ENCODE measurements around the gene EIF2S2.

EIF2S2 gene

GRCh38 chr20:34061695-34062094 lies 50.3 kb downstream of the EIF2S2 start:
- no peak for DNase-seq

GRCh38 chr20:34060970-34061369 lies 51.1 kb downstream of the EIF2S2 start:
- DNase-seq = no peak

GRCh38 chr20:34058831-34059230 lies 53.2 kb downstream of the EIF2S2 start:
- no peak for DNase-seq

- DNase-seq = no peak
Measured at GRCh38 chr20:34055290-34055689, 56.8 kb downstream of the EIF2S2 start.

- DNase-seq = no peak
Measured at GRCh38 chr20:34052414-34052813, 59.6 kb downstream of the EIF2S2 start.

GRCh38 chr20:34049897-34050695 lies 61.9 kb downstream of the EIF2S2 start:
- no peak for DNase-seq

- no peak for DNase-seq
Measured at GRCh38 chr20:34049389-34049788, 62.7 kb downstream of the EIF2S2 start.

GRCh38 chr20:34047917-34048316 lies 64.1 kb downstream of the EIF2S2 start:
- no peak for DNase-seq

- DNase-seq = no peak
Measured at GRCh38 chr20:34047010-34047687, 64.9 kb downstream of the EIF2S2 start.

- no peak for DNase-seq
Measured at GRCh38 chr20:34045930-34046725, 65.9 kb downstream of the EIF2S2 start.

GRCh38 chr20:34045294-34045693 lies 66.7 kb downstream of the EIF2S2 start:
- DNase-seq = no peak

- DNase-seq = no peak
Measured at GRCh38 chr20:34043025-34043424, 69.0 kb downstream of the EIF2S2 start.

GRCh38 chr20:34042262-34042661 lies 69.8 kb downstream of the EIF2S2 start:
- no peak for DNase-seq

- no peak for DNase-seq
Measured at GRCh38 chr20:34041226-34041625, 70.8 kb downstream of the EIF2S2 start.

GRCh38 chr20:34040300-34040995 lies 71.6 kb downstream of the EIF2S2 start:
- no peak for DNase-seq
